Activated naive CD4-positive, alpha-beta T cell treated with anti-CD3 and anti-CD28 coated beads for 36 hours (primary cell): Measurements from ENCODE around the gene CEACAM16. TPM values are rescaled to one million over a fixed set of nuclear protein-coding genes. Genes with fewer than 3 reads are reported as not detected.

ENCODE experiments used
- microRNA-seq: library from miRNA; unstranded; fragments of <30 nt; microRNA quantifications from one replicate; pipeline ENCODE4 v1.2.0, GENCODE V29; 2022; ENCODE audit warnings: borderline microRNAs expressed, borderline replicate concordance
- total RNA-seq, 2 experiments: library from RNA; stranded (reverse); gene quantifications; one replicate each; pipeline ENCODE4 v1.2.3, GENCODE V29; 2021

CEACAM16 gene
- total RNA-seq, 2 experiments from 2014 or later = not detected

Small RNA genes within 50 kb of the gene (microRNA-seq; reads per million reads assigned to microRNA genes)
- gene MIR4531 (not detected), gene MIR8085 (not detected)

Other genes with a start within 250 kb of the CEACAM16 start
- gene ZNF180, start 198.6 kb upstream of the CEACAM16 start, total RNA-seq = 1 to 10 TPM; 3.3 to 5.2 TPM
- gene CEACAM20, start 169.5 kb upstream of the CEACAM16 start, total RNA-seq = not detected
- gene IGSF23, start 85.6 kb upstream of the CEACAM16 start, total RNA-seq = not detected
- 1 to 10 TPM; 8.9 to 9.8 TPM for gene PVR, start 55.2 kb upstream of the CEACAM16 start, total RNA-seq
- gene CEACAM19, start 27.7 kb upstream of the CEACAM16 start, total RNA-seq = under 1 TPM; 0.17 to 0.27 TPM
- gene BCL3, start 49.6 kb downstream of the CEACAM16 start, total RNA-seq = 100 to 1,000 TPM in 1 of 2 experiments, 10 to 100 TPM in 1; 92.5 to 104 TPM
- not detected for gene CBLC, start 78.7 kb downstream of the CEACAM16 start, total RNA-seq
- not detected for gene BCAM, start 110.0 kb downstream of the CEACAM16 start, total RNA-seq
- gene NECTIN2, start 147.1 kb downstream of the CEACAM16 start, total RNA-seq = 1 to 10 TPM in 1 of 2 experiments, under 1 TPM in 1; 0.88 to 1.1 TPM
- gene TOMM40, start 192.1 kb downstream of the CEACAM16 start, total RNA-seq = 10 to 100 TPM; 72.6 to 75.0 TPM
- gene APOE, start 206.6 kb downstream of the CEACAM16 start, total RNA-seq = 1 to 10 TPM in 1 of 2 experiments, under 1 TPM in 1; 0.72 to 1.1 TPM
- 1 to 10 TPM; 1.2 to 1.3 TPM for gene APOC1, start 215.5 kb downstream of the CEACAM16 start, total RNA-seq
- not detected for gene APOC4, start 243.1 kb downstream of the CEACAM16 start, total RNA-seq
- not detected for gene APOC2, start 246.9 kb downstream of the CEACAM16 start, total RNA-seq